Right atrium auricular region (tissue), 2 donors: ENCODE data around the gene DBN1. TPM values are rescaled to one million over a fixed set of nuclear protein-coding genes. Genes with fewer than 3 reads are reported as not detected.
A peak's percentile ranks its signal among the peaks of the same experiment; 100 is the strongest.

Experiments used
- DNase-seq: peaks from one replicate; pipeline ENCODE4 v3.0.0-alpha.2; 2019; ENCODE audit warnings: low spot score
- H3K27ac ChIP-seq, 2 donors: fragments of 200-600 bp; sonication (generic); 1 replicate in 1 of 2; 2 replicates in 1 of 2; pipeline ENCODE4 v1.5.1; 2016 to 2019
- H3K27me3 ChIP-seq, 2 donors: fragments of 200-600 bp; sonication (generic); one replicate each; pipeline versions ENCODE4 v1.5.1 to v1.6.0; 2017 to 2019
- H3K36me3 ChIP-seq: fragments of 200-600 bp; sonication (generic); one replicate; pipeline ENCODE4 v1.5.1; 2016
- H3K4me1 ChIP-seq, 2 donors: fragments of 200-600 bp; sonication (generic); one replicate each; pipeline versions ENCODE4 v1.5.1 to v1.6.0; 2017 to 2019
- H3K4me3 ChIP-seq, 2 donors: fragments of 200-600 bp; sonication (generic); 1 replicate in 1 of 2; 2 replicates in 1 of 2; pipeline ENCODE4 v1.5.1; 2017 to 2019; ENCODE audit warnings: mild to moderate bottlenecking in 1 of 2, moderate library complexity in 1 of 2
- H3K9me3 ChIP-seq, 2 donors: fragments of 200-600 bp; sonication (generic); one replicate each; pipeline ENCODE4 v1.5.1; 2019
- CTCF ChIP-seq, 2 donors: fragments of 200-600 bp; sonication (generic); IDR thresholded peaks; one replicate each; pipeline ENCODE4 v1.5.1; 2019; ENCODE audit warnings: antibody characterized with exemption in 2 of 2
- total RNA-seq, 2 donors: library from RNA; depleted of rRNA; stranded (reverse); fragments of >200 nt; gene quantifications; one replicate each; pipeline ENCODE4 v1.1.0, GENCODE V29; 2016

DBN1 gene
- total RNA-seq, 2 donors from 2014 or later: 25.0 to 47.2 TPM

GRCh38 chr5:177471610-177472356, 1.7 kb downstream of the DBN1 start:
- TF ChIP-seq CTCF (IDR thresholded peaks at IDR 0.05): no peak
- Histone ChIP-seq H3K27ac (peak overlapping the region; percentile 78 to 84), H3K4me1 (peaks cover 0 to 54% of the 10 kb centered on the region in 2 donors), H3K27me3 (peaks cover 0 to 5% of the 10 kb centered on the region in 2 donors), H3K9me3 (no peaks in the 10 kb centered on the region), H3K36me3 (peaks cover 14% of the 10 kb centered on the region), H3K4me3 (peak overlapping the region; percentile 72 to 75)
- peak; percentile 85 for DNase-seq

- Histone ChIP-seq H3K27ac (peak overlapping the region; percentile 78 to 84), H3K36me3 (peaks cover 22% of the 10 kb centered on the region), H3K4me1 (peaks cover 0 to 54% of the 10 kb centered on the region in 2 donors), H3K9me3 (no peaks in the 10 kb centered on the region), H3K4me3 (peak overlapping the region in 1 of 2 donors; percentile 75), H3K27me3 (peaks cover 0 to 5% of the 10 kb centered on the region in 2 donors)
- no peak for DNase-seq
- no peak for TF ChIP-seq CTCF (IDR thresholded peaks at IDR 0.05)
These were observed 2.5 kb downstream of the DBN1 start for GRCh38 chr5:177470759-177471536.

- no peak for TF ChIP-seq CTCF (IDR thresholded peaks at IDR 0.05)
- DNase-seq: no peak
- Histone ChIP-seq H3K4me3 (no peak overlapping the region), H3K36me3 (peaks cover 22% of the 10 kb centered on the region), H3K27me3 (peaks cover 0 to under 1% of the 10 kb centered on the region in 2 donors), H3K9me3 (no peaks in the 10 kb centered on the region), H3K4me1 (peaks cover 0 to 54% of the 10 kb centered on the region in 2 donors), H3K27ac (peak overlapping the region; percentile 78 to 84)
These were observed 3.5 kb downstream of the DBN1 start for GRCh38 chr5:177469750-177470525.

- H3K4me1 ChIP-seq: peaks cover 0 to 45% of the 10 kb centered on the region in 2 donors
- H3K27ac ChIP-seq: peak overlapping the region; percentile 78 to 84
- no peaks in the 10 kb centered on the region for H3K27me3 ChIP-seq
- peaks cover 22% of the 10 kb centered on the region for H3K36me3 ChIP-seq
- TF ChIP-seq CTCF (IDR thresholded peaks at IDR 0.05): no peak
- H3K4me3 ChIP-seq: no peak overlapping the region
- peak; percentile 79 for DNase-seq
- H3K9me3 ChIP-seq: no peaks in the 10 kb centered on the region
These were observed 4.5 kb downstream of the DBN1 start for GRCh38 chr5:177468685-177469628.

GRCh38 chr5:177468329-177468684, 5.1 kb downstream of the DBN1 start:
- H3K4me3 ChIP-seq: no peak overlapping the region
- H3K36me3 ChIP-seq: peaks cover 22% of the 10 kb centered on the region
- H3K9me3 ChIP-seq: no peaks in the 10 kb centered on the region
- no peaks in the 10 kb centered on the region for H3K27me3 ChIP-seq
- no peak for TF ChIP-seq CTCF (IDR thresholded peaks at IDR 0.05)
- peaks cover 0 to 40% of the 10 kb centered on the region in 2 donors for H3K4me1 ChIP-seq
- peak overlapping the region in 1 of 2 donors; percentile 84 for H3K27ac ChIP-seq
- no peak for DNase-seq
